ENCODE measurements around the gene PTPN11.
"Not testable (repeated sequence)": the region's sequence is repeated elsewhere in the genome, so short reads cannot be mapped to it uniquely, and the experiment has no call there.

The PTPN11 gene

DNA sequence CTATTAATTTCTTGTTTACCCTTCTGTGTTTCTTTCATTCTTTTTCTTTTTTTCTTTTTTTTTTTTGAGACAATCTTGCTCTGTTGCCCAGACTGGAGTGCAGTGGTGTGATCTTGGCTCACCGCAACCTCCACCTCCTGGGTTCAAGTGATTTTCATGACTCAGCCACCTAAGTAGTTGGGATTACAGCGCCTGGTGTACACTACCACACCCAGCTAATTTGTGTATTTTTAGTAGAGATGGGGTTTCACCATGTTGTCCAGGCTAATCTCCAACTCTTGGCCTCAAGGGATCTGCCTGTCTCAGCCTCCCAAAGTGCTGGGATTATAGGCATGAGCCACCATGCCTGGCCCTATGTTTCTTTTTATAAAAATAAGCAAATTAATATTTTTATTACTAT is 29.4 kb downstream of the PTPN11 start:
- not testable (repeated sequence) for DNase-seq (ENCODE audit: low spot score)

DNA sequence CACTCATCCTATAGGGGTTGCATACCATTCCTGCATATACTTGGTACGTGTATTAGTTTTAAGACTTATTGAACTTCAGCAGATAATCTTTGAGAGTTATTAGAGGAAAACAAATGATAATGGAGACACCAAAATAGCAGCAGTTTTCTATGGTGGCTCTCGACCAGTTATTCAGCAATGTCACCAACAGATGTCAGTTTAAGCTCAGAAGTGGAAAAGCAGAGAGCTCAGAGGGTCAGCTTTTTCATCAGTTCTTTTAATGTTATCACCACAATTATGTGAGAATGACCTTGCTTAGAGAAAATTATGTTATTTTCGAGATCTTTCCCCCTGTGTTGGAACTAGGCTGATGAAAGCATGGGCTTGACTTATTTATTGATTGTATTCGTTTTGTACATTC is 32.0 kb downstream of the PTPN11 start:
- no peak for DNase-seq (ENCODE audit: low spot score)

DNA sequence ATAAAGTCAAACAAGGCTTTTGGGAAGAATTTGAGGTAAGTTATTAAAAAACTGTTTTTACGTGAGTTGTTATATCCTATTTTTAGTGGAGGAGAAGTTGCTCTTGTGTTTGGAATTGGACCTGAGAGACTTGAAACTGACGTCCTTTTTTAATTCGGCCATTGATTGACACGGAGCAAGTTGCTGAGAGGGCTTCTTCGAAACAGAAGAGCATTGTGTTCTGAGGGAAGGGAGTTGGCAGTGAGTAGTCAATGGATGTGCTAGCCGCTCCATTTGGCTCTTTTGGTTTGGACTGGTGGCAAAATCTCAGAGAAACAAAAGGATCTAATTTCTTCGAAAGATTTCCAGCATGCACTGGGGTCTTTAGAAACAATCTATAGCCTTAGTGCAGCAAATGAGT is 37.3 kb downstream of the PTPN11 start:
- no peak for DNase-seq (ENCODE audit: low spot score)

DNA sequence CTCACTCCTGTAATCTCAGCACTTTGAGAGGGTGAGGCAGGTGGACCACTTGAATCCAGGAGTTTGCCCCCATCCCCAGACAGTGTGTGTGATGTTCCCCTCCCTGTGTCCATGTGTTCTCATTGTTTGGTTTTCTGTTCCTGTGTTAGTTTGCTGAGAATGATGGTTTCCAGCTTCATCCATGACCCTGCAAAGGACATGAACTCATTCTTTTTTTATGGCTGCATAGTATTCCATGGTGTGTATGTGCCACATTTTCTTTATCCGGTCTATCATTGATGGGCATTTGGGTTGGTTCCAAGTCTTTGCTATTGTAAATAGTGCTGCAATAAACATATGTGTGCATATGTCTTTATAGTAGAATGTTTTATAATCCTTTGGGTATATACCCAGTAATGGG is 38.4 kb downstream of the PTPN11 start:
- DNase-seq (ENCODE audit: low spot score): not testable (repeated sequence)

DNA sequence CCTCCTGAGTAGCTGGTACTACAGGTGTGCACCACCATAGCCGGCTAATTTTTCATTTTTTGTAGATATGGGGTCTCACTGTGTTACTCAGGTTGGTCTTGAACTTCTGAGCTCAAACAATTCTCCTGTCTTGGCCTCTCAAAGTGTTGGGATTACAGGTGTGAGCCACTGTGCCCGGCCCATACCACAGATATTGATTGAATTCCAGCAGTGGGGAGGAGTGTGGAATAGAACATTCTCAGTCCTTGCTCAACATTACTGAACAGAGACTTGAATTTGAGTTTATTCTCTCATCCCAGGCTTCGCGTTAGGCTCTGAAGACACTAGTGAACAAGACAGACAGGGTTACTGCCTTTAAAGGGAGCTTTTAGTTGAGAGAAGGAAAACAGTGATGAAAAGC is 39.6 kb downstream of the PTPN11 start:
- DNase-seq (ENCODE audit: low spot score): no peak

- no peak for DNase-seq (ENCODE audit: low spot score)
Measured at GRCh38 chr12:112458751-112459150, 40.0 kb downstream of the PTPN11 start.

DNA sequence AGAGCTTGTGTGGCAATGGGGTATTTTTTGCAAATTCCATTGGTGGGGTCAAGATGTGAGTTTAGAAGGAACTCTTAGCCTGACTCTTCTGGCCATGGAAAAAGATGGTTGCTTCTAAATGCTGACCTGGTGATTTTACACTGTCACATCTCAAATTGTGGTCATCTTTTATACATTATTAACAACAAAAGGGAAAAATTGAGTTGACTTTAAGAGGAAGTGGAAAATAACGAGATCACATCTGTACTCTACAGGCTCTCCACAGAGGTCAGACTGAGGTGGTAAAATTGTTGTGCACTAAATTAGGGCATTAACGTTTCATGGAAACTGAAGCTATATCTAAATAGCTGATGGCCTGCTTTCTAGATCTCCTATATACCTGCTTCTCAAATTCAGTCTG is 44.7 kb downstream of the PTPN11 start:
- no peak for DNase-seq (ENCODE audit: low spot score)

DNA sequence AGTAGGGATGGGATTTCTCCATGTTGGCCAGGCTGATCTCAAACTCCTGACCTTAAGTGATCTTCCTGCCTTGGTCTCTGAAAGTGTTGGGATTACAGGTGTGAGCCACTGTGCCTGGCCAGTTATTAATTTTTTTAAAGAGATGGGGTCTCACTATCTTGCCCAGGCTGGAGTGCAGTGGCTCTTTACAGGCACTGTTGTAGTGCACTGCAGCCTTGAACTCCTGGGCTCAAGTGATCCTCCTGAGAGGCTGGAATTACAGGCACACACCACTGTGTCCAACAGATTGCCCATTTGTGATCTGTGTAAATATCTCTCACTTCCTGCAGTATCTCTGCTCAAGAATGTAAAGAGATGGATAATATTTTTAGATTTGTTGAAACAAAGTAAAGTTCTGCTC is 45.9 kb downstream of the PTPN11 start:
- no peak for DNase-seq (ENCODE audit: low spot score)

GRCh38 chr12:112466011-112466422 is 47.3 kb downstream of the PTPN11 start:
- DNase-seq (ENCODE audit: low spot score): peak; percentile 38

DNA sequence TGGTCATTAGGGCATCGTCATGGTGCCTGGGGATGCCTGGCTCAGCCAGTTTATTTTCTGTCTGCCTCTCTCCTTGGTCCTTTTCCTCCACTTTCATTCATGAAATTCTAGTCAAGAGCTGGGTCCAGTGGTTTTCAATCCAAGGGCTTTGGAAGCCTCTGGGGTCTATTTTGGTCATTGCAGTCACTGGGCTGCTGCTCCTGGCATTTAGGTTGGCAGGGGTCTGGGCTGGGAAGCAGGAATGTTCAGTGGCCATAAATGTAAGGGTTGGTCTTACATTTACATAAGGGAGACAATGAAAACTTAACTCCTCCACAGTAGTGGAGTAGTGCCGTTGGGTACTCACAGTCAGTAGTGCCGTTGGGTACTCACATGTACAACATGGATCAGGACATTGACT is 48.1 kb downstream of the PTPN11 start:
- no peak for DNase-seq (ENCODE audit: low spot score)

DNA sequence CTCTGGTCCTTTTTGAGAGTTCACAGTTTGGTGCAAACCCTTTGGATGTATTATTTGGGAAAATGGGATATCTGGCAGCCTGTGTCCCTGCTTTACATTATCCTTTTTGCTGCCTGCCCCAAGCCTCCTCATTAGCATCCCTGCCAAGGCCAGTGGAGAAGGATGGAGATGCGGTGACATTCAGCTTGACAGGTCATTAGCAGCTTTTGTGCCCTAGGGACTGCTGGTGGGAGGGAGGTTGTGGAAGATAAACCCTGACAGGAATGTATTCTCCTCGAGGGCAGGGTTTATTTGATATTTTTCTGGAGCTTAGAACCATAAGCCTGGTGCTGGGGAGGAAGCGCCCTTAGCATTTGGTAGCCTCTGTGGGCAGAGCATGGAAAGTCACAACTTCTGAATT is 49.3 kb downstream of the PTPN11 start:
- DNase-seq (ENCODE audit: low spot score): no peak

GRCh38 chr12:112473056-112473455 is 54.3 kb downstream of the PTPN11 start:
- DNase-seq (ENCODE audit: low spot score): peak; percentile 22

DNA sequence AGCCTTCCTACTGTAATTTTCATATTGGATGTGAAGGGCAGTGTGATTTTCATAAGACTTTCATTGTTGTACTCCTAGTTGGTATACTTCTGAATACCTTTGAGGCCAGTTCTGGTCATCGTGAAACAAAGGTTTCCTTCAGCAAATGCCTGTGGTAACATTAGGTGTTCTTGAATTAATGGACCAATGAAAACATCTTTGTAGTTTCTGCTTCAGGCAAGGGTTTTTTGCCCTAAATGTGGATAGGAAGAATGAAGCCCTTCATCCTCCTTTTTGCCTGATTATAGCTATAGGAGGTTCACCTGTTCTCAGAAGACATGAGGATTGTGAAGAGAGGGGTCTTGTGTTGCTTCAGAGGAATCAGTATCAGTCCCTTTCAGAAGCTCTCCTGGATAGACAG is 60.7 kb downstream of the PTPN11 start:
- no peak for DNase-seq (ENCODE audit: low spot score)

- no peak for DNase-seq (ENCODE audit: low spot score)
Measured at GRCh38 chr12:112480931-112481330, 62.2 kb downstream of the PTPN11 start.

GRCh38 chr12:112482733-112483132 is 64.0 kb downstream of the PTPN11 start:
- DNase-seq (ENCODE audit: low spot score): no peak

DNA sequence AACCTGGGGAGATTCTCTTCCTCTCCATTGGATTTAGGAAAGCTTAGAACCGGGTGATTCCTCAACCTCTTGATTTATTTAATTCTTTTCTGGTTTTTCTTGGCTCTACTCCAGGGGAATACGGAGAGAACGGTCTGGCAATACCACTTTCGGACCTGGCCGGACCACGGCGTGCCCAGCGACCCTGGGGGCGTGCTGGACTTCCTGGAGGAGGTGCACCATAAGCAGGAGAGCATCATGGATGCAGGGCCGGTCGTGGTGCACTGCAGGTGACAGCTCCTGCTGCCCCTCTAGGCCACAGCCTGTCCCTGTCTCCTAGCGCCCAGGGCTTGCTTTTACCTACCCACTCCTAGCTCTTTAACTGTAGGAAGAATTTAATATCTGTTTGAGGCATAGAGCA is 67.6 kb downstream of the PTPN11 start:
- no peak for DNase-seq (ENCODE audit: low spot score)

GRCh38 chr12:112488257-112488876 is 69.6 kb downstream of the PTPN11 start:
- DNase-seq (ENCODE audit: low spot score): no peak

DNA sequence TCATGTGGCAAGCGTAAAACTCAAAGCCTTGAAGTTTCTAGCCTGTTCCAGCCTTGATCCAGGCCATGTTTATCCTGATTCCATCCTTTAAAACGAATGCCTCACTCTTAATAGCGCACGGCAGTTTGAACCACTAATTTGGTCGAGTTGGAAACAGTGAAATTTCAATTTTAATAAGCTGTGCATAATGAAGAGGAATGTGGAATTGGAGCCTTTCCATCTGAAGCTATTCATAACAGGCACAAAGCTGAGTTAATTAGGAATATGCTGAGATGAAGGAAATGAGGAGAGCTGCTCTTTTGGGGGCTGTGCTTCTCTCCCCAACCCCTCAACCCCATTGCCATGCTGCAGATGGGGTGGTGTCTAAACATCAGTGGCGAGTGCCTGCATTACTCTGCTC is 70.7 kb downstream of the PTPN11 start:
- DNase-seq (ENCODE audit: low spot score): no peak

DNA sequence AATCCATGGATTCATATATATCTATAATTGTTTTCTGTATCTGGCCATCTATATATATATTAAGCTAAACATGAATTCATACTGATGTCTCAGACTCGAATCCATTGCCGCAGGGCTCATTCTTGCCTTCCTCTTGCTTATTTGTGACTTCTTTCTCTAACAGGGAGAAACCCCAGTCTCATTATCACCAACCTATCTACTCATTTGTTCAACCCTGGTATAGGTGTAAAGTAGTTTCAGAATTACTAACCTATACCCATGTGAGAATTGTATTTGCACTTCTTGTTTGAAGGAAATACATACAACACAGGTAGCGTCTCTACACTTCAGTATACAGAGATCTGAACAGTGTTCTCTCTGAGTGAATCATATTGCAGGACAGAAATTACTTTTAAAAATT is 77.7 kb downstream of the PTPN11 start:
- no peak for DNase-seq (ENCODE audit: low spot score)

DNA sequence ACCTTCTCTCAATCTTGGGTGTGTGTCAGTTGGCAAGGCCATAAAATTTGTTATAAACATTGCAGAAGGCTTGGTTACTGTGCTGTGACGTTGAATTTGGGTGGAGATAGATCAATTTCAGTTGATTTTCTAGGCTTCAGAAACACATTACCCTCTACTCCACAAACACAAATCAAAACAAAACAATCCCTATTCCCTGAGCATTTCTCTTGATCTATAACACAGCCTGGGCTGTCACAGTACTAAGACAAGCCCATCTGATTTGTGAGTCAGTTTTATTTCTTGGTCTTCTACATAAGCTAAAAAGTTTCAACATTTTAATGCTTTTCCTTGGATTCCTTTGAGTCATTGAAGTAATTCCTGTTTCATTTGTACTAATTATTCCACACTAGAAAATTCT is 79.8 kb downstream of the PTPN11 start:
- DNase-seq (ENCODE audit: low spot score): no peak

- no peak for DNase-seq (ENCODE audit: low spot score)
Measured at GRCh38 chr12:112503512-112503911, 84.8 kb downstream of the PTPN11 start.

GRCh38 chr12:112506513-112507166 is 87.9 kb downstream of the PTPN11 start:
- no peak for DNase-seq (ENCODE audit: low spot score)

DNA sequence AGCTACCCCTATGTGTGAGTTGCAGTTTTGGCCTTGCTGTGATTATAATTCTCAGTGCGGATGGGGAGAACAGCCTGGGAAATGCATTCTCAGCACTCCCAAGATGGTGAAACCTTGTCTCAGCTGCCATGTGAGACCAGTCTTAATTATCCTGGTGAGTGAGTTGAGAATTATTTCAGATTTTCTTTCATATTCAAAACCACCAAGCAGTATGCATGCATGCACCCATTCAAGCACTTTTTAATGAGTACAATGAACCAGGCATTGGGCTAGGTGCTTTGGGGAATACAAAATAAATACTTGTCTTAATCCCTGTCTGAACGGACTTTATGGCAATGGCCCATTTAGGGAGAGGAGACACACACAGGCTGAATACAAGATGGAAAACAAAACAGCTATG is 94.7 kb downstream of the PTPN11 start:
- no peak for DNase-seq (ENCODE audit: low spot score)

DNA sequence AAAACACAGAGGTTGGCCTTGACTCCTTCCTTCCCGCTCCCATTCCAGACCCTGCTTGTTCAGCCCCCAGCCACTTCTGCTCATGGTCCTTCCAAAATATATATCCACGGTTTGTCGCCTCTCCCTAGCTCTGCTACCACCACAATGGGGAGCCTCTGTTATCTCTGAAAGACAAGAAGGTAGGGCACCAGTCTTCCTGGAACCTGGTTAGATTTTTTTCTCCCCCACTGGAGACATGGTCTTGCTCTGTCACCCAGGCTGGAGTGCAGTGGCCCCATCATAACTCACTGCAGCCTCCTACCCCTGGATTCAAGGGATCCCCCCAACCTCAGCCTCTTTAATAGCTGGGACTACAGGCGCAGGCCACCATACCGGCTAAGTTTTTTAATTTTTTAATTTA is 95.7 kb downstream of the PTPN11 start:
- DNase-seq (ENCODE audit: low spot score): no peak

Measured in HuH-7 (cell line).